Effector memory CD4-positive, alpha-beta T cell (primary cell): ENCODE measurements around the gene HLX.

Experiments used
- DNase-seq, 3 donors: peaks; one replicate each; pipeline ENCODE4 v3.0.0-alpha.2; 2020
- H3K27ac ChIP-seq: 2 replicates; pipeline ENCODE4 v1.7.0; 2013; ENCODE audit warnings: mild to moderate bottlenecking, low read length, moderate library complexity; ENCODE audit not compliant: insufficient read depth, poor library complexity, severe bottlenecking
- H3K27me3 ChIP-seq: replicated peaks from 2 replicates; pipeline ENCODE4 v1.7.0; 2013; ENCODE audit warnings: mild to moderate bottlenecking, low read length; ENCODE audit not compliant: insufficient read depth, control insufficient read depth, poor library complexity, severe bottlenecking
- H3K36me3 ChIP-seq: 2 replicates; pipeline ENCODE4 v1.7.0; 2013; ENCODE audit warnings: mild to moderate bottlenecking, low read length, moderate library complexity; ENCODE audit not compliant: control insufficient read depth, insufficient read depth
- H3K4me1 ChIP-seq: 2 replicates; pipeline ENCODE4 v1.7.0; 2013; ENCODE audit warnings: low read length, mild to moderate bottlenecking; ENCODE audit not compliant: control insufficient read depth, insufficient read depth, poor library complexity, severe bottlenecking
- H3K4me3 ChIP-seq: 2 replicates; pipeline ENCODE4 v1.7.0; 2013; ENCODE audit warnings: low read length, low read depth, mild to moderate bottlenecking; ENCODE audit not compliant: insufficient read depth, poor library complexity, severe bottlenecking
- H3K9me3 ChIP-seq: 2 replicates; pipeline ENCODE4 v1.7.0; 2013; ENCODE audit warnings: mild to moderate bottlenecking, low read length, moderate library complexity; ENCODE audit not compliant: control insufficient read depth

The HLX gene

GRCh38 chr1:220914283-220915116 lies 35.3 kb downstream of the HLX start:
- H3K27me3 ChIP-seq, result no peaks in the 10 kb centered on the region
- no peak overlapping the region for H3K4me3 ChIP-seq
- no peaks in the 10 kb centered on the region for H3K9me3 ChIP-seq
- no peak overlapping the region for H3K27ac ChIP-seq
- no peaks in the 10 kb centered on the region for H3K4me1 ChIP-seq
- DNase-seq, result no peak
- no peaks in the 10 kb centered on the region for H3K36me3 ChIP-seq

GRCh38 chr1:220915117-220915440 lies 35.8 kb downstream of the HLX start:
- Histone ChIP-seq H3K4me1 (no peaks in the 10 kb centered on the region), H3K27me3 (no peaks in the 10 kb centered on the region), H3K9me3 (no peaks in the 10 kb centered on the region), H3K4me3 (no peak overlapping the region), H3K27ac (no peak overlapping the region), H3K36me3 (no peaks in the 10 kb centered on the region)
- no peak for DNase-seq

GRCh38 chr1:220915954-220916353 lies 36.7 kb downstream of the HLX start:
- no peak overlapping the region for H3K27ac ChIP-seq
- DNase-seq, result no peak
- H3K27me3 ChIP-seq, result no peaks in the 10 kb centered on the region
- H3K9me3 ChIP-seq, result no peaks in the 10 kb centered on the region
- no peaks in the 10 kb centered on the region for H3K4me1 ChIP-seq
- no peak overlapping the region for H3K4me3 ChIP-seq
- H3K36me3 ChIP-seq, result no peaks in the 10 kb centered on the region

- Histone ChIP-seq H3K27ac (no peak overlapping the region), H3K9me3 (no peaks in the 10 kb centered on the region), H3K4me1 (no peaks in the 10 kb centered on the region), H3K36me3 (no peaks in the 10 kb centered on the region), H3K4me3 (no peak overlapping the region), H3K27me3 (no peaks in the 10 kb centered on the region)
- no peak for DNase-seq
Measured at GRCh38 chr1:220917101-220917500, 37.9 kb downstream of the HLX start.

- no peaks in the 10 kb centered on the region for H3K9me3 ChIP-seq
- no peak overlapping the region for H3K27ac ChIP-seq
- H3K27me3 ChIP-seq, result no peaks in the 10 kb centered on the region
- no peaks in the 10 kb centered on the region for H3K4me1 ChIP-seq
- no peaks in the 10 kb centered on the region for H3K36me3 ChIP-seq
- no peak for DNase-seq
- H3K4me3 ChIP-seq, result no peak overlapping the region
Measured at GRCh38 chr1:220917535-220918209, 38.4 kb downstream of the HLX start.

GRCh38 chr1:220918285-220918951 lies 39.2 kb downstream of the HLX start:
- H3K27me3 ChIP-seq, result no peaks in the 10 kb centered on the region
- no peak overlapping the region for H3K27ac ChIP-seq
- no peaks in the 10 kb centered on the region for H3K4me1 ChIP-seq
- H3K36me3 ChIP-seq, result no peaks in the 10 kb centered on the region
- H3K4me3 ChIP-seq, result no peak overlapping the region
- no peaks in the 10 kb centered on the region for H3K9me3 ChIP-seq
- no peak for DNase-seq

- Histone ChIP-seq H3K4me1 (no peaks in the 10 kb centered on the region), H3K9me3 (no peaks in the 10 kb centered on the region), H3K27me3 (no peaks in the 10 kb centered on the region), H3K4me3 (no peak overlapping the region), H3K36me3 (no peaks in the 10 kb centered on the region), H3K27ac (no peak overlapping the region)
- DNase-seq, result no peak
Measured at GRCh38 chr1:220920967-220921366, 41.7 kb downstream of the HLX start.

GRCh38 chr1:220921498-220921897 lies 42.3 kb downstream of the HLX start:
- Histone ChIP-seq H3K36me3 (no peaks in the 10 kb centered on the region), H3K4me1 (no peaks in the 10 kb centered on the region), H3K27me3 (no peaks in the 10 kb centered on the region), H3K27ac (no peak overlapping the region), H3K9me3 (no peaks in the 10 kb centered on the region), H3K4me3 (no peak overlapping the region)
- DNase-seq, result no peak

GRCh38 chr1:220921971-220922635 lies 42.9 kb downstream of the HLX start:
- no peaks in the 10 kb centered on the region for H3K4me1 ChIP-seq
- no peak overlapping the region for H3K27ac ChIP-seq
- H3K36me3 ChIP-seq, result no peaks in the 10 kb centered on the region
- H3K27me3 ChIP-seq, result no peaks in the 10 kb centered on the region
- DNase-seq, result no peak
- no peaks in the 10 kb centered on the region for H3K9me3 ChIP-seq
- H3K4me3 ChIP-seq, result no peak overlapping the region

GRCh38 chr1:220922951-220923350 lies 43.7 kb downstream of the HLX start:
- H3K27ac ChIP-seq, result no peak overlapping the region
- no peaks in the 10 kb centered on the region for H3K27me3 ChIP-seq
- DNase-seq, result no peak
- H3K9me3 ChIP-seq, result no peaks in the 10 kb centered on the region
- no peak overlapping the region for H3K4me3 ChIP-seq
- H3K4me1 ChIP-seq, result no peaks in the 10 kb centered on the region
- no peaks in the 10 kb centered on the region for H3K36me3 ChIP-seq
